GM18907 (cell line): ENCODE data around the gene GPC6.

Experiments
- ATAC-seq: cut with Tn5 transposase; IDR thresholded peaks from one replicate; pipeline ENCODE4 v1.9.1; 2021; ENCODE audit warnings: mild to moderate bottlenecking, moderate library complexity; ENCODE audit not compliant: unreplicated experiment

The GPC6 gene

GRCh38 chr13:94218537-94218936 lies 991.9 kb downstream of the GPC6 start:
- ATAC-seq, result no peak

GRCh38 chr13:94218951-94219350 lies 992.3 kb downstream of the GPC6 start:
- no peak for ATAC-seq

- no peak for ATAC-seq
Measured at GRCh38 chr13:94224670-94225069, 998.1 kb downstream of the GPC6 start.

- ATAC-seq, result no peak
Measured at GRCh38 chr13:94227255-94227879, 1000.8 kb downstream of the GPC6 start.

GRCh38 chr13:94228763-94229162 lies 1002.2 kb downstream of the GPC6 start:
- ATAC-seq, result no peak

- ATAC-seq, result no peak
Measured at GRCh38 chr13:94232161-94232950, 1005.7 kb downstream of the GPC6 start.

GRCh38 chr13:94232956-94233355 lies 1006.3 kb downstream of the GPC6 start:
- no peak for ATAC-seq

- no peak for ATAC-seq
Measured at GRCh38 chr13:94233401-94233800, 1006.8 kb downstream of the GPC6 start.

GRCh38 chr13:94233837-94234236 lies 1007.2 kb downstream of the GPC6 start:
- no peak for ATAC-seq

GRCh38 chr13:94234738-94235137 lies 1008.1 kb downstream of the GPC6 start:
- ATAC-seq, result no peak

GRCh38 chr13:94236132-94236531 lies 1009.5 kb downstream of the GPC6 start:
- ATAC-seq, result no peak

- ATAC-seq, result no peak
Measured at GRCh38 chr13:94236872-94237271, 1010.3 kb downstream of the GPC6 start.

GRCh38 chr13:94239135-94239534 lies 1012.5 kb downstream of the GPC6 start:
- no peak for ATAC-seq

- no peak for ATAC-seq
Measured at GRCh38 chr13:94242554-94242953, 1015.9 kb downstream of the GPC6 start.

- no peak for ATAC-seq
Measured at GRCh38 chr13:94243551-94243950, 1016.9 kb downstream of the GPC6 start.

- no peak for ATAC-seq
Measured at GRCh38 chr13:94246495-94246894, 1019.9 kb downstream of the GPC6 start.

- ATAC-seq, result no peak
Measured at GRCh38 chr13:94247890-94248289, 1021.3 kb downstream of the GPC6 start.

- ATAC-seq, result no peak
Measured at GRCh38 chr13:94248454-94249228, 1022.0 kb downstream of the GPC6 start.

GRCh38 chr13:94249512-94249911 lies 1022.9 kb downstream of the GPC6 start:
- no peak for ATAC-seq

GRCh38 chr13:94251831-94252608 lies 1025.4 kb downstream of the GPC6 start:
- ATAC-seq, result no peak

- no peak for ATAC-seq
Measured at GRCh38 chr13:94254737-94255136, 1028.1 kb downstream of the GPC6 start.
